Right lobe of liver (tissue), 6 donors: Measurements from ENCODE around the gene AK5. TPM values are rescaled to one million over a fixed set of nuclear protein-coding genes. Genes with fewer than 3 reads are reported as not detected.

Experiments used
- ATAC-seq, 4 donors: fragments of 200-7000 bp; cut with Tn5 transposase; one replicate each; pipeline ENCODE4 v1.9.1; 2020; ENCODE audit warnings: mild to moderate bottlenecking in 4 of 4, moderate library complexity in 4 of 4
- DNase-seq, 3 donors: peaks; one replicate each; pipeline ENCODE4 v3.0.0-alpha.2; 2020
- H3K27ac ChIP-seq, 3 donors: fragments of 200-600 bp; one replicate each; pipeline ENCODE4 v1.8.0; 2022
- H3K27me3 ChIP-seq, 2 donors: fragments of 200-600 bp; one replicate each; pipeline ENCODE4 v1.8.0; 2022
- H3K36me3 ChIP-seq, 4 donors: fragments of 200-600 bp; sonication (generic) in 1 of 4; one replicate each; pipeline versions ENCODE4 v1.5.1 to v1.8.0; 2017 to 2022; ENCODE audit warnings: control low read depth in 1 of 4
- H3K4me1 ChIP-seq, 4 donors: fragments of 200-600 bp; sonication (generic) in 1 of 4; one replicate each; pipeline versions ENCODE4 v1.5.1 to v1.8.0; 2017 to 2022; ENCODE audit warnings: control low read depth in 1 of 4
- H3K4me3 ChIP-seq, 3 donors: fragments of 200-600 bp; one replicate each; pipeline ENCODE4 v1.8.0; 2022
- H3K9me3 ChIP-seq, 4 donors: fragments of 200-600 bp; sonication (generic) in 1 of 4; one replicate each; pipeline versions ENCODE4 v1.5.1 to v1.8.0; 2017 to 2022; ENCODE audit warnings: control low read depth in 1 of 4
- CTCF ChIP-seq, 4 donors: fragments of 200-600 bp in 3 of 4; fragments of 450-650 bp in 1 of 4; IDR thresholded peaks; one replicate each; pipeline versions ENCODE4 v1.5.1 to v1.8.0; 2016 to 2022; ENCODE audit warnings: antibody characterized with exemption in 4 of 4, mild to moderate bottlenecking in 2 of 4
- POLR2A ChIP-seq: fragments of 450-650 bp; IDR thresholded peaks from one replicate; pipeline ENCODE4 v1.6.1; 2017; ENCODE audit warnings: antibody characterized with exemption, mild to moderate bottlenecking
- WGBS: methylation state at CpG from one replicate; pipeline ENCODE4 v1.1.6; 2018; ENCODE audit warnings: low coverage, low lambda C conversion rate; ENCODE audit not compliant: insufficient coverage; ENCODE audit errors: missing lambda C conversion rate; 5-methylcytosine and 5-hydroxymethylcytosine counted together
- intact Hi-C, 2 donors: fragments of 100-400 bp; cut with DNase I; formaldehyde crosslinking; loops; one replicate each; pipeline versions ENCODE4 v1.11.2 to v1.14.1; 2022
- total RNA-seq, 6 experiments: library from RNA; depleted of rRNA in 2 of 6; stranded (reverse); fragments of >200 nt in 2 of 6; fragmentation: NEBNext Ultra II Directional in 3 of 6; extraction: Animal tissue kit (Norgen Biotek cat#: 25700) in 3 of 6; gene quantifications; one replicate each; pipeline versions ENCODE4 v1.1.0 to v1.2.4, GENCODE V29; 2016 to 2023
- donor health status: DM: no; HTN: yes; CAD: no.
- donor health status: DM: no; HTN: no; CAD: no.
- donor health status: DM: no; HTN: no; CAD: no.
- donor health status: DM: no; HTN: yes; CAD: no.
- donor health status: DM: no; HTN: yes; CAD: no.

Gene AK5
- total RNA-seq, 6 experiments from 2014 or later = 0.47 to 0.53 TPM; not detected in 4

DNA sequence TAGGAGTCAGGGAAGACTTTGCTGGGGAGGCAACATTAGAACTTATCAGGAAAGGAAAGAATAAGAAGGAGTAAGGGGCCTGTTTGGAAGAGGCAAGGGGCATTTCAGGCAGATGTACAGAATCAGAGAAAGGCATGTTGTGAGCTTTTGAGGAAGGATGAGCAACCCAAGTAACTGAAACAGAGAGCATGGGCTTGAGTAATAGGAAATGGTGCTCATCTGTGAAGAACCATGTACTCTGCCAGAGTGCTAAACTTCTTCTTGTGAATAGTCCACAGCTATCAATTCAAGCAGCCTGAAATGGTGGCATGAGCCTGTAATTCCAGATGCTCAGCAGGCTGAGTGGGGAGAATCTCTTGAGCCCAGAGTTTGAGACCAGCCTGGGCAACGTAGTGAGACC, 43.4 kb upstream of the AK5 start:
- no peak overlapping the region for H3K27ac ChIP-seq
- intact Hi-C loops = no loop called here
- H3K4me3 ChIP-seq = no peak overlapping the region
- no peaks in the 10 kb centered on the region for H3K27me3 ChIP-seq
- no peaks in the 10 kb centered on the region for H3K4me1 ChIP-seq
- DNase-seq (no peak), ATAC-seq (no peak)
- TF ChIP-seq POLR2A = no peak
- TF ChIP-seq CTCF (IDR thresholded peaks at IDR 0.05) = no peak
- WGBS = 25% methylated on average over 1 of the region's 1 CpG
- no peaks in the 10 kb centered on the region for H3K9me3 ChIP-seq
- no peaks in the 10 kb centered on the region for H3K36me3 ChIP-seq

DNA sequence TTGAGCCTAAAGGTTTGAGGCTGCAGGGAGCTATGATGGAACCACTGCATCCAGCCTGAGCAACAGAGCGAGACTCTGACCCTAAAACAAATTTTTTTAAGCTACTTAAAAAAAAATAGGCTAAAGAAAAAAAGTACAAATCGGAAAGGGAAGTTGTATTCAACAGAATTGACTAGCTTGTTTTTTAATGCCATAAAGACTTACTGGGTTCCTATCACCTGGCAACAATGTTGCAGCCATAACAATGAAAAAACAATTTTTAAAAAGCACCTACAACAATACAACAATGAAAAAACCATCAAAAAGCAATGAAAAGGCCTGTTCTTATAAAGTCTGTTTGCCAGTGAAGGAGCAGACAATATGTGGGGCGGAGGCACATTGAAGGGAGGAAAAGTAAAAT, 42.5 kb upstream of the AK5 start:
- H3K36me3 ChIP-seq = no peaks in the 10 kb centered on the region
- no peak for DNase-seq
- H3K27me3 ChIP-seq = no peaks in the 10 kb centered on the region
- 51% methylated on average over 3 of the region's 3 CpGs for WGBS
- TF ChIP-seq CTCF (IDR thresholded peaks at IDR 0.05) = no peak
- no peak for ATAC-seq
- no peaks in the 10 kb centered on the region for H3K4me1 ChIP-seq
- no peak overlapping the region for H3K27ac ChIP-seq
- H3K4me3 ChIP-seq = no peak overlapping the region
- intact Hi-C loops = no loop called here
- no peaks in the 10 kb centered on the region for H3K9me3 ChIP-seq

- no peaks in the 10 kb centered on the region for H3K27me3 ChIP-seq
- H3K27ac ChIP-seq = no peak overlapping the region
- no peaks in the 10 kb centered on the region for H3K9me3 ChIP-seq
- intact Hi-C loops = no loop called here
- no peak for ATAC-seq
- H3K4me1 ChIP-seq = no peaks in the 10 kb centered on the region
- no peaks in the 10 kb centered on the region for H3K36me3 ChIP-seq
- H3K4me3 ChIP-seq = no peak overlapping the region
- no peak for TF ChIP-seq POLR2A
- TF ChIP-seq CTCF (IDR thresholded peaks at IDR 0.05) = no peak
- 53% methylated on average over 2 of the region's 2 CpGs for WGBS
- no peak for DNase-seq
Measured at GRCh38 chr1:77245830-77246229, 36.0 kb upstream of the AK5 start.

GRCh38 chr1:77250126-77250525, 31.7 kb upstream of the AK5 start:
- TF ChIP-seq POLR2A = no peak
- TF ChIP-seq CTCF (IDR thresholded peaks at IDR 0.05) = no peak
- WGBS = 54% methylated on average over 1 of the region's 1 CpG
- Histone ChIP-seq H3K27me3 (no peaks in the 10 kb centered on the region), H3K27ac (no peak overlapping the region), H3K9me3 (no peaks in the 10 kb centered on the region), H3K4me1 (no peaks in the 10 kb centered on the region), H3K4me3 (no peak overlapping the region), H3K36me3 (no peaks in the 10 kb centered on the region)
- DNase-seq (no peak), ATAC-seq (no peak)
- intact Hi-C loops = no loop called here

GRCh38 chr1:77253211-77253610, 28.6 kb upstream of the AK5 start:
- Histone ChIP-seq H3K27me3 (no peaks in the 10 kb centered on the region), H3K27ac (no peak overlapping the region), H3K9me3 (no peaks in the 10 kb centered on the region), H3K36me3 (no peaks in the 10 kb centered on the region), H3K4me3 (no peak overlapping the region), H3K4me1 (no peaks in the 10 kb centered on the region)
- TF ChIP-seq CTCF (IDR thresholded peaks at IDR 0.05) (no peak), POLR2A (no peak)
- intact Hi-C loops = no loop called here
- DNase-seq (no peak), ATAC-seq (no peak)
- WGBS = no CpG with 5 or more reads among the region's 1 CpG
